Stimulated activated CD8-positive, alpha-beta memory T cell treated with anti-CD3 and anti-CD28 coated beads, Interleukin-7, amount 100 ng/mL, for 48 hours (primary cell): ENCODE results near the gene RTRAF.

Experiments used
- DNase-seq, 2 donors: peaks; one replicate each; pipeline ENCODE4 v3.0.0-alpha.2; 2020; ENCODE audit warnings: low read depth in 1 of 2; ENCODE audit errors: extremely low read depth in 1 of 2

RTRAF gene

DNA sequence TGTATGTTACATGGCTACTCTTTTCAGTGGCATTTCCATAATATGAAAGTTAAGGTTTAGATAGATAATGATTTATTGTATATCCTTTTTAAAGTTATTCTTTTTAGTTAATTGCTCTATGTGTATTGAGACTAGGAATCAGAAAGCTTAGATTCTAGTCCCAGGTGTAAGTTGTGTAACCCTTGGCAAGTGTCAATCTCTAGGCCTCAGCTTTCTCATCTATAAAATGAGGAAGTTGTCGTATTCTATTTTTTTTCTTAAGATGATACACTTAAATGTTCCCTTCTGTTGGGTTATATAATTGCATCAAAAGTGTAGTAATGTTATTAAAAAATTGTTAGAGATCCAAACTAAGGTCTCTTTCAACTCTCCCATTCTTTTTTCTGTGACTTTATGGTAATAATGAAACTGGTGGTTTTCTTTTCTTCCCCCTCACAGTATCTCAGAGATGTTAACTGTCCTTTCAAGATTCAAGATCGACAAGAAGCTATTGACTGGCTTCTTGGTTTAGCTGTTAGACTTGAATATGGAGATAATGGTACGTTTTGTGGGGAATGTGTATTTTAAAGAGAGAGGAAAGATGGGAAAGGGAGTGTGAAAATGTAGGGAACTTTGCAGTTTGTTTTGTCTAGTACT, 4.1 kb downstream of the RTRAF start:
- no peak for DNase-seq

DNA sequence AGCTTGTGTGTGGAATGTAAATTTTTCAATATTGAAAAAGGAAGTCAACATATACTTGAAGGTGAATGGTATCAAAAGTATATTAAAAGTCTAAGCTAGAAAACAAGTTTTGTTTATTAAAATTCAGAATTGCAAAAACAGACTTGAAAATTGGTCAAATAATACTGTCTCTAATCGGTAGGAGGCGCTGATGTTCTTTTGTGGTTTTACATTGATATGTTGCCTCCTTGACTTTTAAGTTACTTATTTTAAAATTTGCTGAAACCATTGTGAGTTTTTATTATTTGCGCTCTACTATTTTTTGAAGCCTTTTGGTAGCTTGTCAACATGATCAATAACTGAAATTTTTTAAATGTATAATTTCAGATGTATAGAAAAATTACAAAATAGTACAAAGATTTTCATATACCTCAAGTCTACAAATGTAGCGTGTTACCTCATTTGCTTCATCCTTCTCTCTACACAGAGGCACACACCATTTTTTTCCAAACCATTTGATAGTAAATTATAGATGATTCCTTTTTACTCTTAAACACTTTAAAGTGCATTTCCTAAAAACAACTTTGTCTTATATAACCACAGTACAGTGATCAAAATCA, 6.9 kb downstream of the RTRAF start:
- no peak for DNase-seq

DNA sequence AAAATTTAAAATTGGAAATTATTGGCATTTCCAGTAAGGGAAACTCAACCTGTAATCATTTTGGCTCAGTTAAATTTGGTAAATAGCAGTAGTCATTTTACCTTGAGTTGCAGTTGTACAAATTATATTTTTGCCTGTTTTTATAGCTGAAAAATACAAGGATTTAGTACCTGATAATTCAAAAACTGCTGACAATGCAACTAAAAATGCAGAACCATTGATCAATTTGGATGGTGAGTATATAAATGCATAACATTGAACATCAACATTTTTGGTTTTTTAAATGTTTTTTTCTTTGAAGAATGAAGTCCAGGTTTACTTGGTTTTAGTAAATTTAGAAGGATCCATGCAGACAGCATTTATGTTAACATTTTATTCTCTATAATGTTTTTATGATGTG, 9.0 kb downstream of the RTRAF start:
- DNase-seq: no peak

DNA sequence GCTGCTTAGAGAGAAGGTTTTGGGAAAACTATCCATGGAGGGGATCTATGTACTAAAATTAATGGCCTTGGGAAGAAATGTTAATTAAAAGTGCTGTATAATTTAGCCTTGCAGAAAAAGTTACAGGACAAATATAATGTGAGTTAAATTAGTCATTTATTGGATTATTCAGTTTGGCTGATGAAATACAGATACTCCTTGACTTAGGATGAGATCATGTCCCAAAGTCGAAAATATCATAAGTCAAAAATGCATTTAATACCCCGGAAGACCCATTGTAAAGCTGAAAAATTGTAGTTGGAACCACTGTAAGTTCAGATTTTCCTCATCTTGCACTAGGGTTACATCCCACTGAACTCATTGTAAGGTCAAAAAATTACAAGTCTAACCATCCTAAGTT, 9.7 kb downstream of the RTRAF start:
- no peak for DNase-seq

DNA sequence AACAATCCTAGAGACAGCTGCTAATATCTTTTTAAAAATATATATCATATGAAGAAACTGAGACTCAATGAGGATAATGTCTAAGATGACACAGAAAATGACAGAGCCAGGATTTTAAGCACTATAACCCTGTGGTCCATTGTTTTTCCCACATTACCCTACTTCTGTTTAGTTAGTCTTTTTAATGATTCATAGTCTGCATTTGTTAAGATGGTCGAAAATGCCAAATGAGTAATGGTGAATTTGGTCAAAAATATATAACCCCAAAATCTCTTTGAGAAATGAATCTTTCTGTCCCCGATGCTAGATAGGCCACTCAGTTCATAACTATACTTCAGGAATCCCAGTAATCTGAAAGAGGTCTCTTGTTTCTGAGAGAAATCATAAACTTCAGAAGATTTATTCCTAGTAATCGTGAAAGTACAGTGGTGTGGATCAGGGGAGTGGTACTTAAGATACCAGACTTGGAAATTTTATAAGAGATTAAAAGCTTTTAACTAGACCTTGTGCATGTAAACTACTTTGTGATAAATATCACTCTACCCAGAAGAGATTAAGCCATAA, 10.8 kb downstream of the RTRAF start:
- DNase-seq: no peak

DNA sequence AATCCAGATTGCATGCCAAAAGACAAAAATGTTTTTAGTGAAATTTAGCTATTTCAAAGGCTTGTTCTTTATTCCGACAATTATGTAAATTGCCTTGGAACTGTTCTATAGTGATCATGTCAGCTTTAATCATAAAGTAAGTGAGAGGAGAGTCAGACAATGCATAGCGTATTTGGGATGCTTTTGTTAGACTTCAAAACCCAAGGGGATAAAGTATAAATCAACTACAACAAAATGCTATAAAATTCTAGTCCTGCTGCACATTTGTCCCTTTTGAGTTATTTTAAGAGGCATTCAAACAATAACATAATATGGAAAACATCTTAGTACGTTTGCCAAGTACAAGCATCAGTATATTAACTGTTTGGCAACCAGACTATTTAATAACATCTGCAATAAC, 11.3 kb downstream of the RTRAF start:
- DNase-seq: no peak

DNA sequence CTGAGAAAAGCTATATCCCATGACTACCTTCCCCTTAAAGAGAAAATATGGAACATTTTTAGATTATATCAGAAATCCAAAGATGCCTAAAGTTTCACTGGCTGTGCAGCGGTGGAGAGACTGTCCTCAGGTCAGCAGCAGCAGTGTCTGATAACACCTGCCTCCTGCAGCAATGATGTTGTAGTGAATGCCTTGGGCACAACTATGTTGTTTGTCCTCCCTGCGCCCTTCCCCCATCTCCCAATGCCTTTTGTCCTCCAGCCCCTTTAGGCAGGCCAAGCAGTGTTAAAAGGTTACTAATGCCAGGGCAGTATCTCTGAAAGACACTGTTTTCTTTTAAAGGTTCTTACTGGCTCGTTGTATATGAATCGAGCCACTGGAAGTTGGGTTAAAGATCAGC, 13.2 kb downstream of the RTRAF start:
- no peak for DNase-seq

DNA sequence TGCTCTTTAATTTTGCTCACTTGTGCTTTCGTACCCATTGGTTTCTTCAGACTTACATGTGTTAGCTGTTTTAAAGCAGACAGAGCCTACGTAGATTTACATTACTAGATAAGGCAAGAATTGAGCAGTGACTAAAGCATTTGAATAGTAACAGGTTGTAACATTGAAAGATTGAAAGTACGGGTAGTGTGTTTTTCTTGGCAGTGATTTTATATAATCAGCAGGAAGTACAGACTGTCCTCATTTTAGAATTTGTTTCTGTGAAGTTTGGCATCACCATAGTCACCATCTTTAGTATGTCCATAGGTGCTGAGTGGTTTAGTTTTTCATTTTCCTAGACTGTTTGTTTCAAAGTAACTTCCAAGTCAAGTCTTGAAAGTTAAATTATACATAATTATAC, 14.0 kb downstream of the RTRAF start:
- DNase-seq: no peak

DNA sequence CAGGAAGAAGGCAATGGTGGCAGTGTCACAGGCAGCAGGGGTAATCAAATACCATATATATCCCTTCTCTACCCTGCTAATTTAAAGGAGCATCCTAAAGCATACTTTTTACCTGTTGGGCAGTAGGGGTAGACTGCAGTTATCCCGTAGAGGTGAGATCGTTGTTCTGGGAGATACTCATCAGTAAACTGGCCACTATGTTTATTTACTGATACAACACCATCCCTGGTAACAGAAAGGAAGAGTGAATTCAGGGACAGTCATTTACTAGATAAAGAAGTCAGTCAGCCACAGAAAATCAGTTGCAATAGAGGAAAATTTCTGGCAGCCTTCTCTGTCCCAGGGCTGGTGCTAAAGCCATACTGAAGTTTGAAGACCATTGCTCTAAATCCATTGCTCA, 16.3 kb downstream of the RTRAF start:
- no peak for DNase-seq

DNA sequence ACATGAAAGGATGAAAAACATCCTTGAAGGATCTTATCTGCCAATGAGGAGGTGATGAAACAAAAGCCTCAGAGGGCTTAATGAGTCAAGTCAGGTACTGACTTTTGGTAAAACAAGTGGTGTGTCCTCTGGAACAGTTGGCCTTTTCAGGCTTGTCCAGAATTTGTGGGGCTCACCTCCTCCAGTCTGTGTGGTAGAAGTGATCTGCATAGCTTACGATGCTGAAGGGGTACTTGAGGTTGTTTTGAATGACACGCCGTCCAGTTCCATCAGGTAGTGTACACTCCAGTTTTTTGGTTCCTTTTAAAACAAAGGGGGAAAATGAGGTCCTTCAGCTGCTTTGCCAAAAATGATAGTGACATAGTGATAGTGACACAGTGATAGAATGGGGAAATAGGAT, 17.0 kb downstream of the RTRAF start:
- DNase-seq: no peak

DNA sequence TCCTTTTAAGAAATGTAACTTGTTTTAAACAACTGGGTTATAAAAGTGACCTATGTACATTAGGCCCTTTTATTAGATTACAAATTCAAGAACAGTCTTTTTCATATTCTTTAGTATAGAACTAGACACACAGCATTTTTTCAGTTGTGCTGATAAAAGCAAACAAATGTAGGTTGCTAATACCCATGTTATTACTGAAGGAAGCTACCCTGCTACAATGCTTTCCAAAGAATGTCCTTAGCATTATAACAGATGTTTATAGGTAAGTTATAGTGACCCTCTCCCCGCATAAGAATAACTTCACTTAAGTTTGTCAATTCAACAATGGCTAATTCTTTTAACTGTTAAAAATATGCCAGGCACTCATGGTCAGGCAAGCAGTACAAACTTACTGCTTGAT, 17.9 kb downstream of the RTRAF start:
- no peak for DNase-seq

DNA sequence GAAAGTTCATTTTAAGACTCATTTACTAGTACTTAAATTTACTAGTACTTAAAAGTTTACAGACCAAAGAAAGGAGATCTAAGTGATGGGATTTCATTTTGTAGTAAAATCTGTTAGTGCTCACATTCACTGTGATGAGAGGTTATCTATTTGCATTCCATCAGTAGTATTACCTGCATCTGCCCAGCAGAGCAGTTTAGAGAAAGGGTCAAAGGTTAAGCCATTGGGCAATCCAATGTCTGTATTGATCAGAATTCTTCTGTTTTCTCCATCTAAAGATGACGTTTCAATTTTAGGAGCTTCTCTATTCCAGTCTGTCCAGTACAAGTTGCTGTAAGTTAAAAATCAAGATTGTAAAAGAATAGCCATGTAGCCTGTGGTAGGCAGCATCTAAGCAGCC, 18.3 kb downstream of the RTRAF start:
- DNase-seq: no peak

DNA sequence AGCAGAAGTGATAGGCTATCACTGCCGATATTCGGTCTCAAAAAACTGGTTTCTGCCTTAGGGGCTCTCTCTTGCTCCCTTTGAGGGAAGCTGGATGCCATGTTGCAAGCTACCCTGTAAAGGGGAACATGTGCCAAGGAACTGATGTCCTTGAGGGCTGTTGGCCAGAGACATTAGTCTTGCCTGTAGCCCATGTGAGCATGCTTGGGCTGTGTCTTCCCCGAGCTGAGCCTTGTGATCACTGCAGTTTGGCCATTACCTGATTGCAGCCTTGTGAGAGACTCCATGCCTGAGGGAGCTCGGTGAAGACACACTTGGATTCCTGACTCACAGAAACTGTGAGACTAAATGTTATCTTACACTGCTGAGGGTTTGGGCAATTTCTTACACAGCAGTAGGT, 18.8 kb downstream of the RTRAF start:
- DNase-seq: no peak

DNA sequence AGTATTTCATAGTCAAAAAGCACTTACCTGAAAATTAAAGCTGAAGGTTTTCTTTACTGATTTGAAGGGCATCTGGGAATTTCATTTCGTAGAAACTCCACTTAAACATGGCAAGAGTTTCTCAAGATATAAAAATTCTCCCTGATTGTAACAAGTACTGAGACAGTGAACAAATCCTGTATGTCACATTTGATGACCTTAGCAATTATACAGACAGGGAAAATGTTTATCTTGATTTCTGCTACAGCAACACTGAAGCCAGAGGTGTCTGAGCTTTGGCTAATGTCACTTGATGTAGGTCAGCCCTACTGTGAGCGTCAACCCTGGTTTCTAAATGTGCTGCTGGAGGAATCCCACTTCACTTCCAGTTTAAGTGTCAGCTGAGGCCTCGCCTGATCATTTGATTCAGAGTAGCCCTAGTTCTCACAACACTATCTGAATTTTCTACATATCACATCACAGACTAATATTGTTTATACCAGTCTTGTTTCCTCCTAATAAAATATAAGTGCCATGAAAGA, 20.9 kb downstream of the RTRAF start:
- DNase-seq: no peak

DNA sequence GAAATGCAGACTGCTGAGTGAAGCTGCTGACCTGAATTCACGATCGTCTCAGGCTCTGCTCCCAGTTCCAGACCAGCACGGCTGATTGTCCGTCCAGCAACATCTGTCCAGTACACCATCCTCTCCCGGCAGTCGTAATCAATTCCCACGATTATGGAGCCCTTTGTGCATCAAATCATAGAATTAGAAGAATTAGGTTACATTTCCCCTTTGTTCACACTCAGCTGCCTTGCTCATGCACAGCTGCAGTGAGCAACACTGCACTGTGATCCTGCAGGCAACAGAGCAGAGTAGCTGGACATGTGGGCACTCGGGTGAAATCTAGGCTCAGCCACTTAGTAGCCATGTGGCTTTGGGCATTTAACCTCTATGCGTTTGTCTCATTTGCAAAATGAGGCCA, 22.2 kb downstream of the RTRAF start:
- no peak for DNase-seq

DNA sequence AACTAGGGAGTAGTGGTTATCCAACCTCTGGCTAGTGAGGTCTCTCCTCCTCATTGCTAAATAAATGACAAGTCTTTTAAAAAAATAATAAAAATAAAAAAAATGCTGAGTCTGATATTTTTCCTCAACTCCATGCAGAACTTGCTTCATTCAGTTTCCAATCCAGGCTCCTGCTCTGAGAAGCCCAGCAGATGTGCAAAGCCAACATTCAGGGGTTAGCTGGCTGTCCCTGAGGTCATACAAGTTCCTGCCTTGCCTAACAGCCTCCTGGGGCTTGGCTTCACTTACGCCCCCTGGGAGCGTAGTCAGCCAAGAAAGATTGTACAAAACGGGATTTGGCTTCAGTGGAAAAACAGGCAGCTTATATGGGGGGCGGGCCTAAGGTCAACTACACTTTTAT, 23.3 kb downstream of the RTRAF start:
- no peak for DNase-seq

DNA sequence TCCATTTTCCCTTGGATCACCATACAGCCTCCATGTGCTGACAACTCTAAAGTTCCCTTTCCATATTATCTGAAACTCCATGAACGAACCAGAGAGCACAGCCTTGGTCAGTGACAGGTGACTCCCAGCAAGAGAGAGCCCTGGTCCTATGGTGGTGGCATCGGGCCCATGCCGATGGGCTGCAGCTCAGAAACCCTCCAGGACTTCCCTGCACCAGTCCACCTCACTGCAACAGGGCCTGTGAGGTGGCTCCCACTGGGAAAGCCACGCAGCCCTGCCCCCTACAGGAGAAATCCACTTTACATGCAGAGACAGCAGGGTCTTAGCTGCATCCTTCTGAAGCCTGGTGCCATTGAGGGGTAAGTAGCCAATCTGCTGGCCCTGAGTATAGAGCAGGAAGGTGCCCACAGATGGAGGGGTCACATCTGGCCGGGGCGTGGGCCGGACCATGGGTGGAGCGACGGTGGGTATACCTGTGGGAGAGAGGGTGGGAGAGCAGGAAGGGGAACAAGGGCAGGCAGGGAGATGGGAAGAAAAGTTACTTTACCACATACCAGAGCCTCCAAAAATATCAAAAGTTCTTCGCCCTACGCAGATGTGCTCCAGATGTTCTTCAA, 24.7 kb downstream of the RTRAF start:
- no peak for DNase-seq

DNA sequence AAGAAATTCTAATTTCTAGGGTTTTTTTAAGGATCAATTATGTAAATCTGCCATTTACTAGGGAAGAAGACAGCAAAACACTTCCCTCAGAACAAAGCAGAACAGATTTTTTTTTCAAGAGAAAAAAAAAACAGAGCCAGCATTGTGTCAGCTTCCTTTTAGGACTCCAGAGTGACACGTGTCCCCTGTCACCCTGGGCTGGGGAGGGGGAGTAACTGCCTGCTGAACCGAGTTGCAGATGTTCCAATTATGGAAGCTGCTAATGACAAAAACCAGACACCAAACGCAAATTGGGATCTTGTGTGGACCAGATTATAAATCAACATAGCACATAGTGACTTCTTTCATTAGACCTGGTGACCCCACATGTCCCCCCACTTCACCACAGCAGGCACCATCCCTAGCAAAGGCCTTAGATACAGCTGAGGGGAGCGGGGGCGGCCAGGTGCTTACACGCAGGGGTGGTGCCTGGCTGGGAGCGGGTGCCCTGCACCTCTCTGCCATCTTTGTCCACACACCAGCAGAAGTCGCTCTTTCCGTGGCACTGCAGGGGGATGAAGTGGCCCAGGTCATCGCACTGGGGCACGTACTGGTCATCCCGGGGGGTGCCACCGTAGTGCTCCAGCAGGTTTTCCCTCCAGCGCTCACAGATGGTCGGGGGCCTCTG, 25.4 kb downstream of the RTRAF start:
- no peak for DNase-seq

DNA sequence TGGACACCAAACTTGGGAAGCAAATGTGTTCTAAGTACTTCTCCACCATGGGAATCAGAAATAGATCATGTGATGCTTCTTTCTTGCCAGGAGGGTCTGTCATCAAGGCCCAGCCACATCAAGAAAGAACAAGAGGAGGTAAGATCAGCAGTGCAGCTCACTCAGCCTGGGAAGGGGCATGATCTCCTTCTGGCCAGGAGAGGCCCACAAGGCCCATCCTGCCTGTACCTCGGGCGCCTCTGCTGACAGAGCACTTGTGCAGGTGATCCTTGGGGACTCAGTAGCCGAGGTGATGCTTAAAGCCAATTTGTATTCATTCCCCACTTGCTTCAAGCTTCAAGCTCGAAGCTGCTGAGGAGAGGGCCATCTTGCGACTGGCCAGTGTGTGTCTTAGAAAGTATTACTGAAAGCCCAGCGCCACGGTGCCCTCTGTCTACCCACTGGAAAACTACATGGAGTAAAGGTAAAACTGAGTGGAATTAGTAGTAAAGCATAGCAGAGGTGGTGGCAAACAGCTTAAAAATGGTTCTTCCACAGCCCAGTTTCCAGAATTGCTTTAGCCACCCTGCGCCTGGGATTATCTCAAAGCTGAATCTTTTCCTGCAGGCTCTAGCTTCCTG, 26.2 kb downstream of the RTRAF start:
- DNase-seq: no peak

DNA sequence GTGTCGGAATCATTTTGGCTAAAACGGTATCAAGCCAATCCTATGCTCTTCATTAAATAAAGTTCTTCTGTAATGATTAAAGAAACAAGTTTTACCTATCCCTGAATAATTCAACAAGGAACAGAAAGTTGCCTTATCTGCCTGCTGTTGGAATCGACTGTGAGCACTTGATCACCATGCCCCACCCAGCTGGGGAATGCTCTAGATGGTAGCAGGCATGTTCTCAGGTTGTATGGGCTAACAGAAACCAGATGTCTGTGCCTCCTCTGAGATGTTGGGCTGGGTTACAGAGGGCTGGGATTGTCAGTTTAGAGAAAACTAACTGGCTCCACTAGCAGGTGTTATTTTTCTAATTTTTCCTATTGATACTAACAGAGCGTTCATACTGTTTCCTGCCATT, 28.9 kb downstream of the RTRAF start:
- DNase-seq: no peak

DNA sequence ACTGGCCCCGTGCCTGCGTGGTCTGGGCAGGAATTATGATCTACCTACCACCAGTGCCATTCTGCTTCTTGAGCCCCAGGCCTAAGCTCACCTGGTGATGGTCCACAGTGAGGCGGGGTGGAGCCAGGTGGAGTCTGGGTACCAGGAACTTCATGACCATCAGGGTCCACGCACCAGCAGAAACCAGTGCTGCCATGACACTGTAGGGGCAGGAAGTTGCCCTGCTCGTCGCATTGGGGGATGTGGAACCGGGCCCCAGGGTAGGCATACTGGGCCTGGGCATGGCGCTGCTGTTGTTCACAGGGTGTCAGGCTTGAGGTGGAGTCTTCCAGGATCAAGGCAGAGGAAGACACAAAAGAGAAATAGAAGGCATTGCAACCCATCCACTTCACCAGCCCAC, 29.6 kb downstream of the RTRAF start:
- no peak for DNase-seq
